CD14-positive monocyte (primary cell): ENCODE results near the gene CREB3L4. TPM values are rescaled to one million over a fixed set of nuclear protein-coding genes. Genes with fewer than 3 reads are reported as not detected.
A peak's percentile ranks its signal among the peaks of the same experiment; 100 is the strongest.

Source experiments
- DNase-seq, 3 donors: peaks; one replicate each; pipeline ENCODE4 v3.0.0-alpha.2; 2011 to 2022
- H2AFZ ChIP-seq: 2 replicates; pipeline ENCODE4 v1.6.0; 2012; ENCODE audit warnings: mild to moderate bottlenecking, low read depth, low read length, inconsistent platforms; ENCODE audit not compliant: insufficient read depth, poor library complexity, severe bottlenecking
- H3K27ac ChIP-seq, 2 donors: 1 replicate in 1 of 2; 2 replicates in 1 of 2; pipeline ENCODE4 v1.5.1; 2012 to 2013; ENCODE audit warnings: low read length in 2 of 2, control low read depth in 1 of 2, inconsistent platforms in 1 of 2, low read depth in 1 of 2, mild to moderate bottlenecking in 1 of 2
- H3K27me3 ChIP-seq, 2 donors: one replicate each; pipeline versions ENCODE4 v1.6.0 to v1.6.1; 2011 to 2013; ENCODE audit warnings: low read length in 2 of 2; ENCODE audit not compliant: control insufficient read depth in 2 of 2, insufficient read depth in 2 of 2
- H3K36me3 ChIP-seq, 2 donors: replicated peaks in 1 of 2; 1 replicate in 1 of 2; 2 replicates in 1 of 2; pipeline versions ENCODE4 v1.5.1 to v1.6.1; 2012 to 2013; ENCODE audit warnings: low read length in 2 of 2, control low read depth in 1 of 2, inconsistent platforms in 1 of 2, mild to moderate bottlenecking in 1 of 2; ENCODE audit not compliant: insufficient read depth in 2 of 2, control insufficient read depth in 1 of 2
- H3K4me1 ChIP-seq, 2 donors: 1 replicate in 1 of 2; 2 replicates in 1 of 2; pipeline versions ENCODE4 v1.5.1 to v1.6.1; 2012 to 2013; ENCODE audit warnings: low read length in 2 of 2, control low read depth in 1 of 2, inconsistent platforms in 1 of 2, mild to moderate bottlenecking in 1 of 2, moderate library complexity in 1 of 2; ENCODE audit not compliant: insufficient read depth in 2 of 2, control insufficient read depth in 1 of 2
- H3K4me2 ChIP-seq: replicated peaks from 2 replicates; pipeline ENCODE3; 2012; ENCODE audit warnings: low read length, moderate library complexity, mild to moderate bottlenecking; ENCODE audit not compliant: poor library complexity, severe bottlenecking; ENCODE audit errors: extremely low read depth
- H3K4me3 ChIP-seq, 3 experiments: fragments of 200-600 bp in 1 of 3; sonication (generic) in 1 of 3; replicated peaks in 1 of 3; 1 replicate in 2 of 3; 2 replicates in 1 of 3; pipeline ENCODE4 v1.5.1; 2011 to 2013; ENCODE audit warnings: low read length in 3 of 3, mild to moderate bottlenecking in 3 of 3, control low read depth in 2 of 3, low read depth in 2 of 3, inconsistent platforms in 1 of 3, moderate library complexity in 1 of 3
- H3K79me2 ChIP-seq: 2 replicates; pipeline ENCODE4 v1.6.0; 2012; ENCODE audit warnings: mild to moderate bottlenecking, control low read depth, inconsistent platforms, low read length, moderate library complexity; ENCODE audit not compliant: insufficient read depth
- H3K9ac ChIP-seq: 2 replicates; pipeline ENCODE4 v1.6.0; 2017; ENCODE audit warnings: low read length, mild to moderate bottlenecking; ENCODE audit not compliant: insufficient read depth, poor library complexity, severe bottlenecking
- H3K9me3 ChIP-seq, 2 donors: replicated peaks in 1 of 2; 1 replicate in 1 of 2; 2 replicates in 1 of 2; pipeline versions ENCODE4 v1.5.1 to v1.6.1; 2012 to 2013; ENCODE audit warnings: low read length in 2 of 2, control low read depth in 1 of 2; ENCODE audit not compliant: control insufficient read depth in 1 of 2, insufficient read depth in 1 of 2
- H4K20me1 ChIP-seq: 2 replicates; pipeline ENCODE4 v1.6.0; 2012; ENCODE audit warnings: mild to moderate bottlenecking, low read length, control low read depth, moderate library complexity; ENCODE audit not compliant: insufficient read depth
- H3K27ac Mint-ChIP-seq, 7 donors: one replicate each; pipeline ENCODE4 v1.8.0; 2020; ENCODE audit warnings: mild to moderate bottlenecking in 7 of 7, mixed read lengths in 7 of 7, moderate library complexity in 6 of 7, inconsistent platforms in 2 of 7
- H3K27me3 Mint-ChIP-seq, 3 donors: one replicate each; pipeline ENCODE4 v1.8.0; 2021 to 2022; ENCODE audit warnings: low read depth in 3 of 3, mild to moderate bottlenecking in 3 of 3, mixed read lengths in 3 of 3, moderate library complexity in 3 of 3, inconsistent platforms in 1 of 3
- H3K36me3 Mint-ChIP-seq, 2 donors: one replicate each; pipeline ENCODE4 v1.8.0; 2020; ENCODE audit warnings: mixed read lengths in 2 of 2, inconsistent platforms in 1 of 2, mild to moderate bottlenecking in 1 of 2
- H3K4me1 Mint-ChIP-seq: one replicate; pipeline ENCODE4 v1.8.0; 2020; ENCODE audit warnings: mild to moderate bottlenecking, mixed read lengths
- H3K4me3 Mint-ChIP-seq, 2 donors: one replicate each; pipeline ENCODE4 v1.8.0; 2020; ENCODE audit warnings: mild to moderate bottlenecking in 2 of 2, mixed read lengths in 2 of 2, moderate library complexity in 1 of 2
- H3K9me3 Mint-ChIP-seq, 7 donors: one replicate each; pipeline ENCODE4 v1.8.0; 2020 to 2022; ENCODE audit warnings: mixed read lengths in 7 of 7, mild to moderate bottlenecking in 6 of 7, moderate library complexity in 6 of 7, inconsistent platforms in 2 of 7
- WGBS: methylation state at CpG from one replicate; pipeline ENCODE4 v1.1.5; 2013; ENCODE audit warnings: missing lambda C conversion rate; ENCODE audit not compliant: insufficient coverage; 5-methylcytosine and 5-hydroxymethylcytosine counted together
- intact Hi-C, 2 donors: fragments of 100-400 bp; cut with micrococcal nuclease; formaldehyde crosslinking; loops; one replicate each; pipeline versions ENCODE4 v1.15.0 to v1.15.1; 2023
- polyA plus RNA-seq, 3 donors: library from polyadenylated mRNA; depleted of rRNA in 1 of 3; unstranded in 2 of 3; stranded (reverse) in 1 of 3; fragments of 300-500 nt in 2 of 3; fragments of >200 nt in 1 of 3; fragmentation: Illumina TruSeq in 2 of 3; gene quantifications; 1 replicate in 2 of 3; 2 replicates in 1 of 3; pipeline ENCODE4 v1.2.3, GENCODE V29; 2012 to 2021
- TF ChIP-seq, protein P1 (sequence below): fragments of 200-600 bp; IDR thresholded peaks from one replicate; pipeline ENCODE4 v1.8.0; 2022; ENCODE audit warnings: antibody characterized with exemption, mild to moderate bottlenecking

CREB3L4 gene
- polyA plus RNA-seq, 3 donors: 5.0 to 7.6 (median 6.8) TPM

DNA sequence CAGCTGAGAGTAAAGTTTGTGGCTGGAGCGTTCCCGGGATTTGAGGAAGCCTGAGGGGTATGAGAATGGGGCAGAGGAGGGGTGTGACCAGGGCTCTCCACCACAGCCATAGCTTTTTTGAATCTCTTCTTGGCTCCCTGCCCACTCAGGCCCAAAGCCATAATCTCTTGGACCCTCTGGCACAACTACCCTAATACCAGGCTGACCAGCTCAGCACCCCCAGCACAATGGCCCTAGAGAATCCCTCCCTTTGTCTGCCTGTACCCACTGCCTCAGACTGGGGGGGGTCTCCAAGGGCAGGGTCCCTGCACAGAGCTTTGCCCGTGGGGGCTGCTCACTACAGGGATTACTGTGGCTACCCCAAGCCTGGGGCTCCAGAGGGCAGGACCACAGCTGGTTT, 28.7 kb upstream of the CREB3L4 start:
- intact Hi-C loops: no loop called here
- Mint-ChIP-seq H3K27ac (peak overlapping the region in 5 of 7 donors; percentile 59 to 90 (median 61)), H3K27me3 (no peaks in the 10 kb centered on the region), H3K4me1 (peaks cover 25% of the 10 kb centered on the region), H3K9me3 (no peaks in the 10 kb centered on the region), H3K36me3 (peaks cover 86 to 96% of the 10 kb centered on the region in 2 donors), H3K4me3 (no peak overlapping the region)
- Histone ChIP-seq H3K79me2 (peaks cover 77% of the 10 kb centered on the region), H3K27ac (peak overlapping the region in 1 of 2 donors; percentile 71), H4K20me1 (peaks cover 81% of the 10 kb centered on the region), H3K36me3 (peaks cover 91 to 96% of the 10 kb centered on the region in 2 donors), H2AFZ (no peak overlapping the region), H3K4me3 (no peak overlapping the region), H3K27me3 (no peaks in the 10 kb centered on the region), H3K4me1 (peaks cover 15 to 31% of the 10 kb centered on the region in 2 donors), H3K4me2 (no peak overlapping the region), H3K9ac (no peak overlapping the region), H3K9me3 (no peaks in the 10 kb centered on the region)
- WGBS: no CpG with 5 or more reads among the region's 3 CpGs
- DNase-seq: no peak
- TF ChIP-seq, protein P1, sequence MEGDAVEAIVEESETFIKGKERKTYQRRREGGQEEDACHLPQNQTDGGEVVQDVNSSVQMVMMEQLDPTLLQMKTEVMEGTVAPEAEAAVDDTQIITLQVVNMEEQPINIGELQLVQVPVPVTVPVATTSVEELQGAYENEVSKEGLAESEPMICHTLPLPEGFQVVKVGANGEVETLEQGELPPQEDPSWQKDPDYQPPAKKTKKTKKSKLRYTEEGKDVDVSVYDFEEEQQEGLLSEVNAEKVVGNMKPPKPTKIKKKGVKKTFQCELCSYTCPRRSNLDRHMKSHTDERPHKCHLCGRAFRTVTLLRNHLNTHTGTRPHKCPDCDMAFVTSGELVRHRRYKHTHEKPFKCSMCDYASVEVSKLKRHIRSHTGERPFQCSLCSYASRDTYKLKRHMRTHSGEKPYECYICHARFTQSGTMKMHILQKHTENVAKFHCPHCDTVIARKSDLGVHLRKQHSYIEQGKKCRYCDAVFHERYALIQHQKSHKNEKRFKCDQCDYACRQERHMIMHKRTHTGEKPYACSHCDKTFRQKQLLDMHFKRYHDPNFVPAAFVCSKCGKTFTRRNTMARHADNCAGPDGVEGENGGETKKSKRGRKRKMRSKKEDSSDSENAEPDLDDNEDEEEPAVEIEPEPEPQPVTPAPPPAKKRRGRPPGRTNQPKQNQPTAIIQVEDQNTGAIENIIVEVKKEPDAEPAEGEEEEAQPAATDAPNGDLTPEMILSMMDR: no peak

DNA sequence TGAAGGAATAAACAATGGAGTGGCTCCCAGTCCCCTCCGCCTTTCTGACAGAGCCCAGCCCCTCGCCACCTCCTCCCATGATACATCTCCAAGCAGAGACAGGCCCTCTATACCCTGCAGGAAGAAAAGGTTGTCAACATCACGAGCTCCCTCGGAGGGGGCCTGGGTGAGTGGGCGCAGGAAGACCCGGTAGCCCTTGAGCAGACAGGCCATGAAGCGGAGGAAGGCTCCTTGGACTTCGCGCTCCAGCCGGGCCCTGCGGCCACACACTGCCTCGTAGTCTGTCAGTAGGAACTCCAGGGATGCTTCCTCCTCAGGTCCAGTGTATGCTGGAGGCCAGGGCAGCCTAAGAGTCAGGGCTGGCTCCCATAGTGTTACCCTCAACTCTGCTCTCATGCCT, 28.2 kb upstream of the CREB3L4 start:
- DNase-seq: no peak
- Histone ChIP-seq H3K4me2 (no peak overlapping the region), H2AFZ (no peak overlapping the region), H4K20me1 (peaks cover 76% of the 10 kb centered on the region), H3K36me3 (peaks cover 88 to 91% of the 10 kb centered on the region in 2 donors), H3K4me3 (no peak overlapping the region), H3K27me3 (no peaks in the 10 kb centered on the region), H3K79me2 (peaks cover 82% of the 10 kb centered on the region), H3K4me1 (peaks cover 20 to 36% of the 10 kb centered on the region in 2 donors), H3K9ac (no peak overlapping the region), H3K9me3 (no peaks in the 10 kb centered on the region), H3K27ac (peak overlapping the region in 1 of 2 donors; percentile 71)
- Mint-ChIP-seq H3K4me1 (peaks cover 30% of the 10 kb centered on the region), H3K36me3 (peaks cover 83 to 92% of the 10 kb centered on the region in 2 donors), H3K9me3 (no peaks in the 10 kb centered on the region), H3K27ac (peak overlapping the region in 3 of 7 donors; percentile 55 to 80 (median 59)), H3K27me3 (no peaks in the 10 kb centered on the region), H3K4me3 (no peak overlapping the region)
- TF ChIP-seq, protein P1: no peak
- WGBS: 95% methylated on average over 11 of the region's 12 CpGs
- intact Hi-C loops: no loop called here
